Amniotic epithelial cell (primary cell): Measurements from ENCODE around the gene BTBD9.
A peak's percentile ranks its signal among the peaks of the same experiment; 100 is the strongest.

ENCODE experiments used
- DNase-seq: peaks from one replicate; pipeline ENCODE4 v3.0.0-alpha.2; 2010; ENCODE audit warnings: low read depth

BTBD9 gene

GRCh38 chr6:38176797-38177751 is 462.7 kb downstream of the BTBD9 start:
- peak; percentile 69 for DNase-seq

GRCh38 chr6:38175786-38176185 is 463.9 kb downstream of the BTBD9 start:
- DNase-seq, result no peak

GRCh38 chr6:38174806-38175495 is 464.8 kb downstream of the BTBD9 start:
- DNase-seq, result no peak

GRCh38 chr6:38174315-38174714 is 465.4 kb downstream of the BTBD9 start:
- DNase-seq, result no peak

- DNase-seq, result no peak
These were observed 465.8 kb downstream of the BTBD9 start for GRCh38 chr6:38173909-38174308.

- no peak for DNase-seq
These were observed 466.9 kb downstream of the BTBD9 start for GRCh38 chr6:38172739-38173410.

GRCh38 chr6:38171997-38172738 is 467.6 kb downstream of the BTBD9 start:
- no peak for DNase-seq

GRCh38 chr6:38170666-38171355 is 468.9 kb downstream of the BTBD9 start:
- no peak for DNase-seq

- no peak for DNase-seq
These were observed 469.7 kb downstream of the BTBD9 start for GRCh38 chr6:38169977-38170526.

GRCh38 chr6:38169221-38169976 is 470.3 kb downstream of the BTBD9 start:
- no peak for DNase-seq

- no peak for DNase-seq
These were observed 471.0 kb downstream of the BTBD9 start for GRCh38 chr6:38168699-38169098.

GRCh38 chr6:38168126-38168525 is 471.6 kb downstream of the BTBD9 start:
- DNase-seq, result no peak

- DNase-seq, result no peak
These were observed 472.1 kb downstream of the BTBD9 start for GRCh38 chr6:38167598-38167997.

- no peak for DNase-seq
These were observed 473.1 kb downstream of the BTBD9 start for GRCh38 chr6:38166411-38167240.

- no peak for DNase-seq
These were observed 475.0 kb downstream of the BTBD9 start for GRCh38 chr6:38164671-38165108.

GRCh38 chr6:38164131-38164481 is 475.6 kb downstream of the BTBD9 start:
- no peak for DNase-seq

- DNase-seq, result no peak
These were observed 476.3 kb downstream of the BTBD9 start for GRCh38 chr6:38163186-38164130.

- DNase-seq, result no peak
These were observed 477.1 kb downstream of the BTBD9 start for GRCh38 chr6:38162493-38163185.
